SK-N-SH (cell line): ENCODE data around the gene CDC42EP3.

Experiments
- CHD2 ChIP-seq: fragments of 150-350 bp; IDR thresholded peaks from 2 replicates; pipeline ENCODE4 v1.6.1; 2018; ENCODE audit warnings: low read length; ENCODE audit not compliant: partially characterized antibody
- CTCF ChIP-seq: fragments of 200-600 bp; sonication (generic); IDR thresholded peaks from 2 replicates; pipeline ENCODE4 v1.6.1; 2017; ENCODE audit warnings: antibody characterized with exemption, mild to moderate bottlenecking, moderate library complexity
- EP300 ChIP-seq, 2 experiments: IDR thresholded peaks; 2 replicates each; pipeline versions ENCODE4 v1.4.0 to v1.6.1; 2012; ENCODE audit warnings: borderline replicate concordance in 1 of 2, low read depth in 1 of 2, low read length in 1 of 2
- EZH2phosphoT487 ChIP-seq: fragments of 200-600 bp; sonication (generic); IDR thresholded peaks from 2 replicates; pipeline ENCODE4 v1.6.1; 2017; ENCODE audit warnings: low read depth, mixed run types, mild to moderate bottlenecking, antibody characterized with exemption, moderate library complexity, borderline replicate concordance
- GABPA ChIP-seq: IDR thresholded peaks from 2 replicates; pipeline ENCODE4 v1.4.0; 2012; ENCODE audit warnings: low read depth, mild to moderate bottlenecking
- MAX ChIP-seq: IDR thresholded peaks from 2 replicates; pipeline ENCODE4 v1.4.0; 2012; ENCODE audit warnings: low read depth
- NRF1 ChIP-seq: IDR thresholded peaks from 2 replicates; pipeline ENCODE4 v1.6.1; 2012; ENCODE audit warnings: low read depth, mild to moderate bottlenecking, low read length
- POLR2AphosphoS5 ChIP-seq: IDR thresholded peaks from 2 replicates; pipeline ENCODE4 v1.6.1; 2012; ENCODE audit warnings: low read depth, low read length
- RCOR1 ChIP-seq: fragments of 150-350 bp; IDR thresholded peaks from 2 replicates; pipeline ENCODE4 v1.6.1; 2017; ENCODE audit warnings: antibody characterized with exemption, low read length
- SMC3 ChIP-seq: IDR thresholded peaks from 2 replicates; pipeline ENCODE4 v1.6.1; 2012; ENCODE audit warnings: low read depth, low read length, improper control_type of control experiment
- TEAD4 ChIP-seq: IDR thresholded peaks from 2 replicates; pipeline ENCODE4 v1.4.0; 2012; ENCODE audit warnings: mild to moderate bottlenecking, borderline replicate concordance; ENCODE audit not compliant: insufficient read depth
- USF1 ChIP-seq: IDR thresholded peaks from 2 replicates; pipeline ENCODE4 v1.4.0; 2012; ENCODE audit warnings: low read depth, borderline replicate concordance

- TF ChIP-seq CHD2 (no peak), SMC3 (peak; percentile 20), EZH2phosphoT487 (no peak), CTCF (no peak), TEAD4 (no peak), GABPA (no peak), POLR2AphosphoS5 (peak; percentile 92), MAX (0 out of 2 replicates have a peak, but pooled peaks have one; percentile 28), NRF1 (peak; percentile 60), USF1 (no peak), EP300 (IDR thresholded peaks at IDR 0.05; ENCODE audit: borderline replicate concordance in 1 of 2, low read depth in 1 of 2, low read length in 1 of 2) (peak in 1 of 2 experiments; percentile 34; a peak in 1 of 4 replicates), RCOR1 (no peak)
Measured at GRCh38 chr2:37671009-37671815, at the start of gene CDC42EP3.
